Measurements from ENCODE around the gene MAEL.
"Not testable (repeated sequence)": the region's sequence is repeated elsewhere in the genome, so short reads cannot be mapped to it uniquely, and the experiment has no call there.

The MAEL gene

DNA sequence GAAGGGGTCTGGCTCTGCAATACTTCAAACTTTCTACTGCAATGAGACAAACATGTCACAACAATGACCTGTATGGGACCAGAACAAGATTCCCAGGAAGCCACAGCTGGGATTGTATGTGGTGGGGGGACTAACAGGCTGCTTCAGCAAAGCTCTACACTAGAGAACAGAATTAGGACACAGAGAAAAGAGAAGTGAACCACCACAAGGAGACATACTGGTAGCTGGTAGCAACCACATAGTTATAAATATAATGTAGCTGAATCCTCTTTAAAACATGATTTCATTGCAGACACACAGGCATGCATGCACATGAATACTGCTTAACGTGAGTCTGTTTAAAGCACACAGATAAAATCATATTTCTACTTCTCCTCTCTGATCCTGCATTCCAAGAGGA, 10.3 kb upstream of the MAEL start:
- DNase-seq: no peak

- DNase-seq: no peak
These were observed 8.7 kb upstream of the MAEL start for GRCh38 chr1:166980383-166980782.

GRCh38 chr1:166980818-166981217, 8.3 kb upstream of the MAEL start:
- DNase-seq: no peak

DNA sequence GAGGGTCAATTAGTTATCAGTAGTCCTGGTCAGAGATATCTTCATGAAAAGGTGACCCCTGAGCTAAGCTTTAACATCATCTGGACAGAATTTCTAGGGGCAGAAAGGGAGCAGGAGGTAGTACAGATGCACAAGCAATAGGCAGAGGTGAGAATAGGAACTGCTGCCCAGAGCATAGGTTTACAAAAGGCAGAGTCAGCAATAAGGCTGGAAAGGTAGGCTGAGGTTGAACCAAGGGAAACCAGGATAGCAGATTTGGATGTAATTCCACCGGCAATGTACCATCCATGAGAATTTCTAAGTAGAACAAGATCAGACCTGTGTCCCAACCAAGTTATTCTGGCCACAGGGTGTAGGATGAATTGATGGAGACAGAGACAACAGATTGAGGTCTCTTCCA, 7.5 kb upstream of the MAEL start:
- DNase-seq: no peak

DNA sequence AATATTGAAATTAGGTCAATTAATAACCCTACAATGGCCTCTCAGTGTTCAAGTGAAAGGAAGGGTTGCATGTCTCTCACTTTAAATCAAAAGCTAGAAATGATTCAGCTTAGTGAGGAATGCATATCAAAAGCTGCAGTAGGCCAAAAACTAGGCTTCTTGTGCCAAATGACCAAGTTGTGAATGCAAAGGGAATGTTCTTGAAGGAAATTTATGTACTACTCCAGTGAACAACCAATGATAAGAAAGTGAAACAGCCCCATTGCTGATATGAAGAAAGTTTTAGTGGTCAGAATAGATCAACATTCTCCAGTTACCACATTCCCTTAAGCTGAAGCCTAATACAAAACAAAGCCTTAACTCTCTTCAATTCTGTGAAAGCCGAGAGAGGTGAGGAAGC, 10.0 kb downstream of the MAEL start:
- no peak for DNase-seq

- DNase-seq: no peak
These were observed 10.5 kb downstream of the MAEL start for GRCh38 chr1:166999500-167000055.

GRCh38 chr1:167000546-167000945, 11.5 kb downstream of the MAEL start:
- DNase-seq: no peak

- no peak for DNase-seq
These were observed 13.3 kb downstream of the MAEL start for GRCh38 chr1:167002354-167002753.

GRCh38 chr1:167003711-167004110, 14.6 kb downstream of the MAEL start:
- DNase-seq: no peak

DNA sequence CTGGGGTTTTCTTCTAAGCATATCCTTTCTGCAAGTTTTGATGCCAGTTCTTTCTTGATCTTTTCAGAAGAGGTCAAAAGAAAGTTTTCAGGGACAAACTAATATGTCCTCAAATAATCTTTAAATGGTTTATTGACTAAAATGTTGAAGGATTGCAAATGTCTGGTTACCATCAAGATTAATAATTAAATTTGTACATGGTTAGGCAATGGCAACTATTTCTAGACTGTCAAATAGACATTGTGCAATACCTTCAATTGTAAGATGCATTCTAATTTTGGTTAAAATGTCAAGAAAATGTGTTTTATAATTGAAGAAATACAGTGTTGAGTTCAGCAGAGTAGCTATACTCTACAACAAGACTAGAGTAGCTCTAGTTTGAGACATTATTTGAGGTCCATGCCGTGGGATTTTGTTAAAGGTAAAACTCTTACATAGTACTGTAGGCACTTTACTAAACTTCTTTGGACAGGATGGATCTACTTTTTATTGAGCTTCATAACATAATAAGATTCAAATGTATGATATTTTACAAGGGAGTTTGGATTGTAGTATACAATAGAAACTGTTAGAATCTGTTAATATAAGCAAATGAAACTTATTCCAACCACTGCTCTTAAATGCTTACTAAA, 22.6 kb downstream of the MAEL start:
- DNase-seq: no peak

DNA sequence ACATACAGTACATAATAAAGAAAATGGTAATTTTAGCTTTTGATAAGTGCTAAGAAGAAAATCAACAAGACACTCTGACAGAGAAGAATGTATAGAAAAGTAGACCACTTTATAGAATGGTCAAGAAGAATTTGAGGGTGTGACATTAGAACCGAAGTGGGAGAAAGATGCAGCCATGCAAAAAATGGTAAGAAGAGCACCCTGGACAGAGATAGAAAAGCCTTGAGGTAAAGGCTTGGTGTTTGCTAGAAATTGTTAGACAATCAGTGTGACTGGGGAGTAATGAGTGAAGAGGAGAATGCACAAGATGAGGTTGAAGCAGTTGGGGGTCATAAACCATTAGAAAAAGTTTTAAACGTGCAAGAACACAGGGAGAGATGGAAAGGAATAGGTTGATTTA, 23.5 kb downstream of the MAEL start:
- DNase-seq: no peak

DNA sequence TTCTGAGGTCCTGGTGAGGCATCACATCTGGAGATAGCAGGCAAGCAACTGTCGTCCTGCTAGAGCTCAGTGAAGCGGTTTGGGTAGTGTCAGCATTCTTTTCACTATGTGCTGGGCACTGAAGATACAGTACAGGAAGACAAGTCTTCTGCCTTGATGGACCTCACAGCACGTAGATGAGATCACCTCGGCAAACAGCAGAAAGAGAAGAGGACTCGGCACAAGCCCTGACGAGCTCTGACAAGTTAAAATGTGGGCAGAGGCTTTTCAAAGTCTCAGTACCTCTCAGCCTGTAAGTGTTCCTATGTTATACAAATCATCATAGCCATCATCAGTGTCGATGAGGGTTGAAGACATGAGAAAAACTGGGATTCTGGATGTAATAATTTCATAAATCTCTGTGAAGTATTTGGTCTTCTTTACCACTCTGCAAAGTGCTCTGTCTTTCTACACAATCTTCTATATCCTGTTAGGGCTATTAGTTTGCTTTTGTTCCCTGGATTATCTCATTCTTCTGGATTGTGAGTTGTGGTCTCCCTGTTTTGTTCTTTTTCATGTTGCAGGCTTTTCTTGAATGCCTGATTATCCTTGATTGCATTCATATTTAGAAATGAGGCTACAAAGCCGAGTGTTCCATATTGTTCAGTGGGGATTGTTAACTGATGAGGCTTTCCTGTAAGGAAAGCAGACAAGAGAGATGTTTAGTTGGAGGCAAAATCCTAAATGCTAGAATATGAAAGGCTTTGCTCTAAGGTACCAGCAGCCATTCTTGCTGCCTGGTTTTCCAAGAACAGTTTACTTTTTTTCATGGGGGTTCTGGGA, 24.2 kb downstream of the MAEL start:
- DNase-seq: no peak

DNA sequence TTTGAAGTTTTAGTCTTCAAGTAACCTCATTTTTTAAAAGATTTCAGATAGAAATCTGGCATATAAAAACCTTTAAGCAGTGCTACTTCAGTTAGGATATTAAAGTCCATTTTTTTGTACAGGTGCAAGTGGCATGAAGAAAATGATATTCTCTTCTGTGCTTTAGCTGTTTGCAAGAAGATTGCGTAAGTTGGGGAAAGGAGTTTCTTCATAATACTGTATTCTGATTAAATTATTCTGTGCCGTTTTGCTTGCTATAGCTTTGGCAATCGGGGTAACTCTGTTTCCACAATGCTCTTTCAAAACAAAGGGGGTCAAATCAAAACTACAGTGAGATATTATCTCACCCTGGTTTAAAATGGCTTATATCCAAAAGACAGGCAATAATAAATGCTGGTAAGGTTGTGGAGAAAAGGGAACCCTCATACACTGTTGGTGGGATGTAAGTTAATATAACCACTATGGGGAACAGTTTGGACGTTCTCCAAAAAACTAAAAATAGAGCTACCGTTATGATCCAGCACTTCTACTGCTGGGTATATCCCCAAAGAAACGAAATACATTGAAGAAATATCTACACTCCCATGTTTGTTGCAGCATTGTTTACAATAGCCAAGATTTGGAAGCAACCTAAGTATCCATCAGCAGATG, 27.1 kb downstream of the MAEL start:
- DNase-seq: no peak

- no peak for DNase-seq
These were observed 33.3 kb downstream of the MAEL start for GRCh38 chr1:167022384-167022783.

DNA sequence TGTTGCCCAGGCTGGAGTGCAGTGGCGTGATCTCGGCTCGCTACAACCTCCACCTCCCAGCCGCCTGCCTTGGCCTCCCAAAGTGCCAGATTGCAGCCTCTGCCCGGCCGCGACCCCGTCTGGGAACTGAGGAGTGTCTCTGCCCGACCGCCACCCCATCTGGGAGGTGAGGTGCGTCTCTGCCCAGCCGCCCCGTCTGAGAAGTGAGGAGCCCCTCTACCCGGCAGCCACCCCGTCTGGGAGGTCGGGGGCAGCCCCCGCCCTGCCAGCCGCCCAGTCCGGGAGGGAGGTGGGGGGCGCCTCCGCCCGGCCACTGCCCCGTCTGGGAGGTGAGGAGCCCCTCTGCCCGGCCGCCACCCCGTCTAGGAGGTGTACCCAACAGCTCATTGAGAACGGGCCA, 40.5 kb downstream of the MAEL start:
- not testable (repeated sequence) for DNase-seq

DNA sequence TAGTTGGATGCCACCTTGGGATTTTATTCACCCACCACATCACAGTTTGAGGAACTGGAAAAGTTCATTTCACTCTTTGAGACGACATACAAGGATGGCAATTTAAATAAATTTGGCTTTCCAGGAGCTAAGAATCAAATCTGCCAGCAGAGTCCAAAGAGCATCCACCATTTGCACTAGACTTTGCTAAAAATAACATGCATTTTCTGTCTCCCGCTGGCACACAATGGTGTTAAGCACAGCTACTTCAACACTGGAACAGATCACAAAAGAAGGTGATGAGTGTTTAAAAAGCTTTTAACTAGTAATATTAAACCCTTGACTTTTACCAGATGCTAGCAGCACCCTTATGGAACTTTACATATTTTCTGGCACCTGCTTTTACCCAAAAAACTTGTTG, 44.6 kb downstream of the MAEL start:
- no peak for DNase-seq

GRCh38 chr1:167043752-167044488, 54.8 kb downstream of the MAEL start:
- DNase-seq: no peak

- DNase-seq: no peak
These were observed 62.8 kb downstream of the MAEL start for GRCh38 chr1:167051907-167052306.

GRCh38 chr1:167052389-167052788, 63.3 kb downstream of the MAEL start:
- DNase-seq: no peak

DNA sequence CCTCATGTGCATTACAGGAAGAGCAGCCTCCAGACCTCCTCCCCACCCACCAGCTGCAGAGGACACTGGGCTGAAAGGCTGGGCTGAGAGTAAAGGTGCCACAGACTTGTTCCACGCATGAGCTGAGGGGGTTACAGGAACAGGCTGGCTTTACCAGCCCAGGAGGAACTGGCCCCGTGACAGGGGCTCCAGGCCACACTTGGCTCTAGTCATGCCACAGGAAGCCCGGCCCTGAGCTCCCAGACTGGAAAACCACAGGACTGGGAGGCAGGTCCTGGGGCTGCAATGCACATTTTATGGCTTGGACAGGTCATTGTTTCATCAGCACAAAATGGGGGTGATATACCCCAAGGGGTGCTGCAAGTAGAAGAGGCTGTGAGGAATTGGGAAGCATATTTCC, 65.5 kb downstream of the MAEL start:
- no peak for DNase-seq

DNA sequence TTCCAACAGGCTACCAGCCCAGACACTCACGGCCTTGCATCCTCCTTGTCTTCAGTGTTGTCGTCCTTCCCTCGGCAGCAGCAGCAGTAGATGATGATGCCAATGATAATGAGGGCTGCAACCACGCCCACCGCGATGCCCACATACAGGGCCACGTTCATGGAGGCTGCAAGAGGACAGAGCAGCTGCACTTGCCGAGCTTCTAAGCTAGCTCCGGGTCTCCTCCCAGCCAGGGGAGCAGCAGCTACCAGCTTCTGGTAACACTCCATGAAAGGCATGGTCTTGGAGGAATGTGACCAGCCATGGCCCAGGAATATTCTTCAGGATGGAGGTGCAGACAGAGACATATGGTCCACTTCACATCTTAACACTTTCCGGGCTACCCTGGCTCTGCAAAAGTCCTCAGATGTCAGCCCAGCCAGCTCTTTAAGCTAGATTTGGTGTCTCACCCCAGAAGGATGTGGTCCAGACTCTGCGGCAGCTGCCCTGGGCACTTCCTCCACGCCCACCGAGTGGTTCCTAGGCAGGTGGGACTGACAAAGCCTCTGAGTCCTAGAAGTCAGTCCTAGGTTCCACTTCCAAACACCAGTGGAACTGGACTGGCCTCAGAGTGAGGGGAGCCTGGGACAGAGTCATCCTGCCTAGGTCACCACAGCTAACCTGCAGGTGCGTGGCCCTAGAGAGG, 66.0 kb downstream of the MAEL start:
- DNase-seq: no peak

GRCh38 chr1:167056529-167057231, 67.6 kb downstream of the MAEL start:
- DNase-seq: no peak
